Measurements from ENCODE around the gene CD40LG. TPM values are rescaled to one million over a fixed set of nuclear protein-coding genes. Genes with fewer than 3 reads are reported as not detected.

The CD40LG gene
- total RNA-seq, 1 experiment from 2014 or later = not detected

GRCh38 chrX:136639506-136640176, 8.3 kb upstream of the CD40LG start:
- Histone ChIP-seq H3K79me1 (ENCODE audit: insufficient read depth, low read depth, low read length, poor library complexity, severe bottlenecking) (no peaks in the 10 kb centered on the region), H4K20me1 (ENCODE audit: control insufficient read depth, insufficient read depth, insufficient read length) (no peaks in the 10 kb centered on the region), H3K23ac (ENCODE audit: insufficient read length, low read depth, low read length) (no peak overlapping the region), H2BK15ac (ENCODE audit: low read depth, low read length) (no peak overlapping the region), H3K18ac (ENCODE audit: insufficient read length, low read depth, low read length) (no peak overlapping the region), H3K27ac (ENCODE audit: insufficient read length, low read depth, low read length) (no peak overlapping the region), H4K91ac (ENCODE audit: insufficient read length, low read depth, low read length) (no peak overlapping the region), H2AK5ac (ENCODE audit: insufficient read length, low read length) (no peak overlapping the region), H3K14ac (ENCODE audit: insufficient read depth, low read length) (no peak overlapping the region), H3K9ac (ENCODE audit: extremely low read depth, insufficient read length, low read length) (no peak overlapping the region), H3K9me3 (ENCODE audit: control insufficient read depth, low read depth, low read length) (peaks cover 15% of the 10 kb centered on the region), H3K4ac (ENCODE audit: low read depth, low read length) (no peak overlapping the region), H3K56ac (ENCODE audit: insufficient read length, low read depth, low read length) (no peak overlapping the region), H4K8ac (replicated peaks; ENCODE audit: insufficient read length, low read depth, low read length) (no peak overlapping the region), H3K27me3 (ENCODE audit: insufficient read depth, low read length) (no peaks in the 10 kb centered on the region), H2BK12ac (ENCODE audit: insufficient read length, low read depth, low read length) (no peak overlapping the region), H3T11ph (ENCODE audit: low read length) (no peak overlapping the region), H4K5ac (ENCODE audit: insufficient read length, low read depth, low read length) (no peak overlapping the region), H3K23me2 (ENCODE audit: insufficient read length, low read depth, low read length, poor library complexity, severe bottlenecking) (no peaks in the 10 kb centered on the region), H3K79me2 (ENCODE audit: insufficient read depth, low read length) (no peaks in the 10 kb centered on the region), H2BK120ac (ENCODE audit: low read depth, low read length, poor library complexity, severe bottlenecking) (no peak overlapping the region), H3K4me1 (ENCODE audit: insufficient read depth, low read length) (0 out of 2 replicates have a peak, but pooled peaks cover 1% of the 10 kb centered on the region), H2AFZ (ENCODE audit: low read length) (no peak overlapping the region), H2BK20ac (ENCODE audit: low read depth, low read length, poor library complexity, severe bottlenecking) (no peak overlapping the region), H3K4me2 (ENCODE audit: insufficient read depth, insufficient read length, low read length) (no peak overlapping the region), H2BK5ac (ENCODE audit: insufficient read length, low read length) (no peak overlapping the region)
- Mint-ChIP-seq H3K4me3 (no peak overlapping the region; a peak in 1 of 5 replicates), H3K27me3 (ENCODE audit: low read depth) (peaks cover 2% of the 10 kb centered on the region; the same call in 1 of the 2 replicates), H3K4me1 (peaks cover 20% of the 10 kb centered on the region in 2 experiments), H3K27ac (no peak overlapping the region; a peak in 1 of 7 replicates), H3K9me3 (peaks cover 58 to 73% of the 10 kb centered on the region in 2 experiments), H3K36me3 (ENCODE audit: insufficient read depth in 1 of 3, low read depth in 3 of 3) (peaks cover 0 to 4% (median 0%) of the 10 kb centered on the region in 3 experiments; a peak in 1 of 7 replicates)
- DNase-seq = no peak
- WGBS (ENCODE audit: extremely low coverage, insufficient read length, low lambda C conversion rate) = no CpG with 5 or more reads among the region's 8 CpGs
- TF ChIP-seq CTCF (conservative IDR thresholded peaks at IDR 0.05) = no peak

Measured in H9 (cell line).